ENCODE results near the gene SRGAP2B.
"Not testable (repeated sequence)": the region's sequence is repeated elsewhere in the genome, so short reads cannot be mapped to it uniquely, and the experiment has no call there.

Gene SRGAP2B

GRCh38 chr1:144889450-144890115 lies 205.5 kb downstream of the SRGAP2B start:
- DNase-seq, result not testable (repeated sequence)

GRCh38 chr1:144883022-144883421 lies 212.1 kb downstream of the SRGAP2B start:
- DNase-seq, result not testable (repeated sequence)

DNA sequence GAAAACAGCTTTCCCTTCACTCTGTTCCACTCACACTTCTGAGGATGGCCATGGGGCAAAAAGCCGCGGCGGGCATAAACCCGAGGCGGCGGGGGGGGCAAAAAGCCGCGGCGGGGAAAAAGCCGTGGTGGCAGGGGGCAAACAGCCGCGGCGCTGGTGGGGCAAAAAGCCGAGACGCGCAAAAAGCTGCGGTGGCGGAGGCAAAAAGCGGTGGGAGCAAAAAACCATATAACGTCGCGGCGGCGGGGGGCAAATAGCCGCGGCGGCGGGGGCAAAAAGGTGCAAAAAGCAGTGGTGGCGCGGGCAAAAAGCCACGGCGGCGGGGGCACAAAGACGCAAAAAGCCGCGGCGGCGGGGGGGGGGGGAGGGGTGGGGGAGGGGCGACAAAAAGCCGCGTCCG lies 212.8 kb downstream of the SRGAP2B start:
- not testable (repeated sequence) for DNase-seq

DNA sequence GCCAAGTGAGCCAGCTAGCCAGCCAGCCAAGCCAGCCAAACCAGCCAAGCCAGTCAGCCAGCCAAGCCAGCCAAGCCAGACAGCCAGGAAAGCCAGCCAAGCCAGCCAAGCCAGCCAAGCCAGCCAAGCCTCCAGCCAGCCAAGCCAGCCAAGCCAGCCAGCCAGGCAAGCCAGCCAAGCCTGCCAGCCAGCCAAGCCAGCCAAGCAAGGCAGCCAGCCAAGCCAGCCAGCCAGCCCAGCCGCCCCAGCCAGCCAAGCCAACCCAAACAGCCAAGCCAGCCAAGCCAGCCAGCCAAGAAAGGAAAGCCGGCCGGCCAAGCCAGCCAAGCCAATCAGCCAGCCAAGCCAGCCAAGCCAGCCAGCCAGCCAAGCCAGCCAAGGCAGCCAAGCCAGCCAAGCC lies 236.5 kb downstream of the SRGAP2B start:
- DNase-seq, result not testable (repeated sequence)

All from activated CD4-positive, CD25-positive, alpha-beta regulatory T cell treated with anti-CD3 and anti-CD28 coated beads, Interleukin-2, amount 50 U/mL, for 72 hours (primary cell).